Putamen (tissue), 1 donor: ENCODE measurements around the gene NRL.

ENCODE experiments used
- DNase-seq: peaks from one replicate; pipeline ENCODE4 v3.0.0-alpha.2; 2016; ENCODE audit warnings: low spot score

Gene NRL

DNA sequence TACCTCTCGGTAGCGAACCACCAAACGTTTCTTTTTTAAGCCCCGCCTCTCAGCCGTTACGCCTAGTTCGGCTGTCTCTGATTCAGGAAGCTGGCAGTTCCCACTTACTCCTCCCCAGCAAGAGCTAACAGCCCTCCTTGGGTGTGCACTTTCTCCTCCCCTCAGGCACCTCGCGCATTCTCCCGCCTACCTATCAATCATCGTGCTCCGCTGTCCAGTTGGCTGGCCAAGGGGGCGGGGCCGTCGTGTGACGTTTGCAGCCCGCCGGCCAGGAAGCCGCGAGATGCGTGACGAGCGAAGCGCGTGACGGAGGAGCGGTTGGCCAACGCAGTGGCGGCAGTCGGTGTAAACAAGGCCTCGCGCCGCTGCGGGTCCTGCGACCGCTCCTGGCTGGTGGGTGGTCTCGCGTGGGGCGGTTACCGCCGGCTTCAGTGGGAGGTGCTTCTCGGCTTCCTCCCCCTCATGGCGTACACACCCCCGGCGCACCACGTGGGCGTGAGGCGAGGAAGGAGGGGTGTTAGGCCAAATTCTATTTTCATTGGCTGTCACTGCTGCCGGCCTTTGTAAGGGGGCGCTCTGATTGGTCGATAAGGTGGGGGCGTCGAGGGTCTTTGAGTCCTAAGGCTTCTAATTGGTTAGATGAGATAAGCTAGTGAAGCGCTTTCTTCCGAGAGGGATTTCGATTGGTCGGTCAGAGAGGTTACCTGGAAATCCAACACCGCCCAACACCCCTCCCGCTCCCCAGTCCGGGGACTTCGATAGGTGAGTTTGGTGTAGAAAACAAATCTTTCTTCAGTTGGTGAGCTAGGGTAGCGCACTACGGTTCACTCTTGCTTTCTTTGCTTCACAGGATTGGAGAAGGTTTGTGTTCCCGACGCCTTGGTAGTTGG is at the start of gene NRL, which contains the start of gene DCAF11:
Gene NRL, minus strand, starts transcription at position 418 of the 890 bp plus-strand sequence. CDS start 32,101 bp downstream, outside the sequence.
Gene DCAF11, plus strand, starts transcription at position 246 of the 890 bp plus-strand sequence. CDS start 818 bp downstream, outside the sequence.
- DNase-seq: peak; percentile 100

DNA sequence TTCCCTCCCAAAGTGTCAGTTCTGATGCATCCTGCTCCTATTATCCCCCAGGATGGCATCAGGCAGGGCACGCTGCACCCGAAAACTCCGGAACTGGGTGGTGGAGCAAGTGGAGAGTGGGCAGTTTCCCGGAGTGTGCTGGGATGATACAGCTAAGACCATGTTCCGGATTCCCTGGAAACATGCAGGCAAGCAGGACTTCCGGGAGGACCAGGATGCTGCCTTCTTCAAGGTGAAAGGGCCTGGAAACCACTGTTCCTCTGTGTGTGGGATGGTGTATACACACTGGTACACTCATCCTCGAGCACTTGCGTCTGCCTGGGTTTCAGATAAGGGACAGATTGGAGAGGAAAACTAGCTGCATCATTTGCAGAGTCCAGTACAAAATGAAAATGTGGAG is 47.3 kb upstream of the NRL start:
- DNase-seq: no peak

DNA sequence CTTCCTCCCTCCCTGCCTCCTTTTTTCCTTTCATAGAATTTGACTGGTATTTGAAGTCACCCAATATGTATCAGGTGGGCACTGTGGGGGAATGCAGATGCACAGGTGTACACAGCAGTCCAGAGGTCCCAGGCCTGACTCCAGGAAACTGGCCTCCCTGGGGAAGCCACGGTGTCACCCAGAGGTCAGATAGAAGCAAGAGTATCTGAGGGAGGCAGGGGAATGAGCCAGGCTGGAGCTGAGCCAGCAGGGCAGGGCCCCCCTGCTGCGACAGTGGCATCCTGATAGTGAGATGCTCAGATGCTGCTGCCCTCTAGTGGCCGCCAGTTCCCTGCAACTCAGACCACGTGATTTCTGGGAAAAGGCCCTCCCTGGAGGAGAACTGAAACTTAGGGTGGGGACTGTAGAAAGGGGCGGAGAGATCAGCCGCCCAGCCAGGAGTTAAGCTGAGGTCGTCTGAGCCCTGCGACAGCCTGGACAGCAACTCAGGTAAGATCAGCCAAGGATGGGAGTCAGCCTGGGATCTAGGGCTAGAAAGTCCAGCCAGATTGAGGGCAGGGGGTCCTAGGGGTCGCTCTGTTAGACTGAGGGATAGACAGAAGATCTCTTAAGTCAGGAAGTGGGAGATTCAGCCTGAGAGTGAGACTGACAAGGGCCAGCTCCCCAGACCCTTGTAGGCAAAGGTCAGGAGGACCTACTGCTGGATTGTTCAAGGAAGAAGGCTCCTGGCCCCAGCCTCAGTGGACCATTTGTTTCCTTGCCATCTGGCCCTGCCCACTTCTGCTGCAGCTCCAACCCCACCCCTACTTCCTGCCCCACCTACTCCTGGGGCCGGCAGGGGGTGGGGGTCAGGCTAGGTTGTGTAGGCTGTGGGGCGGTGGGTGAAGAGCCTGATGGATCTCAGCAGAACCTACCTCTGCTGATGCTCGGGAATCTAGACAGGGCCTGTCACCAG is 46.4 kb upstream of the NRL start, which contains the start of gene IRF9:
Gene IRF9, plus strand, starts transcription at position 416 of the 955 bp plus-strand sequence. CDS start 880 bp downstream, outside the sequence.
- peak; percentile 95 for DNase-seq

DNA sequence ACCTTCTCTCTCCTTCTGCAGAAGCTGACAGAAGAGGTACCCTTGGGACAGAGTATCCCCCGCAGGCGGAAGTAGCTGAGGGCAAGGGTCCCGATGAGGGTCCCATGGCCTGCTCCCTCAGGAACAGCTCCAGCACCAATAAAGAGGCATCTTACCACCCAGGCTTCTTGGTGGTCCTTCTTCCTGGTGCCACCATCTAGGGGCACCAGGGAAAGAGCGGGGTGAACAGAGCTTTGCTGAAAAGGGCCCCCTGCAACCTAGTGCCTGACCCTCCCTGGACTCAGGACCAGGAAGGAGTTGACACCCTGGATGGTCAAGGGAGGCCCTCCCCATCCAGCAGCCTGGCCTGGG is 45.7 kb upstream of the NRL start:
- no peak for DNase-seq

DNA sequence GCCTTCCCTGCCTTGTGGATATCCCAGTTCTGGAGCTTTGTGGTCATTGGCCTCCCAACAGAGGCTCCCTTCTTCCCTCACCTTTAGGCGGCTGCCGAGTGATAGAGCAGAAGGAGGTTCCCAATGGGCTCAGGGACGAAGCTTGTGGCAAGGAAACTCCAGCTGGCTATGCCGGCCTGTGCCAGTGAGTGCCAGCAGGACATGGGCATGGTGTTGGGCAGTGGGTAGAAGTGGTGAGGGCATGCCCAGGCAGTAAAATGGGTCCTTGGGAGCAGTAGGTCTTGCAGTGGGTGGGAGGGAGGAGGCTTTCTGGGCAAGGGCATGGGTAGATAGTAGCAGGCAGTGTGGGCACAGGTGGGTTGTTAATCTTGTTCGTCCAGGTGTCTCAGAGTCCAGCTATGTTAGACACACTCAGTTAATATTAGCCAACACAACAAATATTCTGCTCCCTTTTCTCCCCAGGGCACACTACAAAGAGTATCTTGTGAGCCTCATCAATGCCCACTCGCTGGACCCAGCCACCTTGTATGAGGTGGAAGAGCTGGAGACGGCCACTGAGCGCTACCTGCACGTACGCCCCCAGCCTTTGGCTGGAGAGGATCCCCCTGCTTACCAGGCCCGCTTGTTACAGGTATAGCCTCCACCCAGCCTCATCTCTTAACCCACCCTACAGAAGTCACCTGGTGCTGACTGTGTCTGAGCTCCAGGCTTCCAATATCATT is 45.2 kb upstream of the NRL start:
- DNase-seq: no peak

DNA sequence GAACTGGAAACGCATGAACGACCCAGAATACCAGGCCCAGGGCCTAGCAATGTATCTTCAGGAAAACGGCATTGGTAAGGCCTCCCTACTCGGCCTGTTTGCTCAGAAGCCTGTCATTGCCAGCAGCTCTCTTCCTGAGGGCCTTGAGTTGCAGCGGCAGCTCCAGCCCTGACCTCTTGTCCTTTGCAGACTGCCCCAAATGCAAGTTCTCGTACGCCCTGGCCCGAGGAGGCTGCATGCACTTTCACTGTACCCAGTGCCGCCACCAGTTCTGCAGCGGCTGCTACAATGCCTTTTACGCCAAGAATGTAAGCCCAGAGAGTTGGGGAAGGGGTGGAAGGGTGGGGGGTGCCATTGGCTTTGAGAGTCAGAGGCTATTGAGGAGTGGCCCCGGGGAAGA is 42.6 kb upstream of the NRL start:
- DNase-seq: no peak

DNA sequence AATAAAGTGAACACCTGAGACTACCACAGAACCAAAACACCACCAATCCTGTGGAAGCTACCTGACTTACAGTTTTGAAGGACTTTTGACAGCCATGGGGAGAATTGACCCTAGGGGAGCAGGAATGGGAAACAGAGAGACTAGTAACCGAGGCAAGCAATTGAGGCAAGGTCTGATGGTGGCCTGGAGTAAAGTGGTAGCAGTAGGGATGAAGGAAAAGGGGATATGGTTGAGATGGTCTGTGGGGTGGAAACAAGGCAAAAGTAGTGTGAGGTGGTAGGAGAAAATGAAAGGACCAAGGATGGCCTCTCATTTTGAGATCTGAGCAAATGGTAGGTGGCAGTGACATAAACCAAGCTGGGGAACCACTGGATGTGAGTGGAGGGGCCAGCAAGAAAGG is 42.1 kb upstream of the NRL start:
- no peak for DNase-seq

DNA sequence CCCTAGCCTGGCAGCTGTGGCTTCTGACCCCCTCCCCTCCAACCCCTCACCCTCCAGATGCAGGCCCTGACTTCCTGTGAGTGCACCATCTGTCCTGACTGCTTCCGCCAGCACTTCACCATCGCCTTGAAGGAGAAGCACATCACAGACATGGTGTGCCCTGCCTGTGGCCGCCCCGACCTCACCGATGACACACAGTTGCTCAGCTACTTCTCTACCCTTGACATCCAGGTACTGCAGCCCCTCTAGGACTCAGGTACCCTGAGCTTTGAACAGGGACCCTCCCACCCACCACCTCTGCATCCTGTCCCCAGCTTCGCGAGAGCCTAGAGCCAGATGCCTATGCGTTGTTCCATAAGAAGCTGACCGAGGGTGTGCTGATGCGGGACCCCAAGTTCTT is 40.4 kb upstream of the NRL start:
- DNase-seq: no peak

DNA sequence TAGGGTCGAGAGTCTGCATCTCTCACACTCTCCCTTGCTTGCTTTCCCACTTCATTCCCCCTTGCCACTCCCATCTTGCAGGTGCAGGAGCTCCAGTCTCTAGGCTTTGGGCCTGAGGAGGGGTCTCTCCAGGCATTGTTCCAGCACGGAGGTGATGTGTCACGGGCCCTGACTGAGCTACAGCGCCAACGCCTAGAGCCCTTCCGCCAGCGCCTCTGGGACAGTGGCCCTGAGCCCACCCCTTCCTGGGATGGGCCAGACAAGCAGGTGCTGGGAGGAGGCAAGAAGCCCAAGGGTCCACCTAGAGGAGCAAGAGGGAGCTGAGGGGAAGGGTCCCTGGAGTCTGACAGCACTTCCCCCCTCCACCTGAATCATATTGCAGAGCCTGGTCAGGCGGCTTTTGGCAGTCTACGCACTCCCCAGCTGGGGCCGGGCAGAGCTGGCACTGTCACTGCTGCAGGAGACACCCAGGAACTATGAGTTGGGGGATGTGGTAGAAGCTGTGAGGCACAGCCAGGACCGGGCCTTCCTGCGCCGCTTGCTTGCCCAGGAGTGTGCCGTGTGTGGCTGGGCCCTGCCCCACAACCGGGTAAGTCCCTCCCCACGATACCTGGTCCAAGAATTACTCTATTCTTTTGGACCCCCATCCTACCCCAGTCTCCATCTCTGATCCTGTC is 36.8 kb upstream of the NRL start:
- no peak for DNase-seq

DNA sequence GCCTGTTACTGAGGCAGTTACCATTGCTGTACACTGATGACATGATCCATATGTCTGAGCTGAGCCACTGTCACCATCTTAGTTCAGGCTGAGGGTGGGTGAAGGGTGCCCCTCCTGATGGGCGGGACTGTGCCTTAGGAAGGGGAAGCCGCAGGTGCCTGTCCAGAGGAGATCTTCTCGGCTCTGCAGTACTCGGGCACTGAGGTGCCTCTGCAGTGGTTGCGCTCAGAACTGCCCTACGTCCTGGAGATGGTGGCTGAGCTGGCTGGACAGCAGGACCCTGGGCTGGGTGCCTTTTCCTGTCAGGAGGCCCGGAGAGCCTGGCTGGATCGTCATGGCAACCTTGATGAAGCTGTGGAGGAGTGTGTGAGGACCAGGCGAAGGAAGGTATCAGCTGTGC is 36.2 kb upstream of the NRL start:
- no peak for DNase-seq

DNA sequence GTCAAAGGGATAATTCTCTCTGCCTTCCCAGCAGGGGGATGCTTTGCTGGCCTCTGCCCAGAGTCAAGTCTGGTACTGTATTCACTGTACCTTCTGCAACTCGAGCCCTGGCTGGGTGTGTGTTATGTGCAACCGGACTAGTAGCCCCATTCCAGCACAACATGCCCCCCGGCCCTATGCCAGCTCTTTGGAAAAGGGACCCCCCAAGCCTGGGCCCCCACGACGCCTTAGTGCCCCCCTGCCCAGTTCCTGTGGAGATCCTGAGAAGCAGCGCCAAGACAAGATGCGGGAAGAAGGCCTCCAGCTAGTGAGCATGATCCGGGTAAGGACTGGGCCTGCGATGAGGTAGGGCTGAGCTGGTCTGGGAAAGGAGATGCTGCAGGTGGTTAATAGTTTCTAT is 35.8 kb upstream of the NRL start:
- DNase-seq: no peak

DNA sequence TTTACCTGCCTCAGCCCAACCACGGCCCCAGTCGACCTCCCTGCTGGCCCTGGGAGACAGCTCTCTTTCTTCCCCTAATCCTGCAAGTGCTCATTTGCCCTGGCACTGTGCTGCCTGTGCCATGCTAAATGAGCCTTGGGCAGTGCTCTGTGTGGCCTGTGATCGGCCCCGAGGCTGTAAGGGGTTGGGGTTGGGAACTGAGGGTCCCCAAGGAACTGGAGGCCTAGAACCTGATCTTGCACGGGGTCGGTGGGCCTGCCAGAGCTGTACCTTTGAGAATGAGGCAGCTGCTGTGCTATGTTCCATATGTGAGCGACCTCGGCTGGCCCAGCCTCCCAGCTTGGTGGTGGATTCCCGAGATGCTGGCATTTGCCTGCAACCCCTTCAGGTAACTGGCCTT is 35.3 kb upstream of the NRL start:
- DNase-seq: no peak

DNA sequence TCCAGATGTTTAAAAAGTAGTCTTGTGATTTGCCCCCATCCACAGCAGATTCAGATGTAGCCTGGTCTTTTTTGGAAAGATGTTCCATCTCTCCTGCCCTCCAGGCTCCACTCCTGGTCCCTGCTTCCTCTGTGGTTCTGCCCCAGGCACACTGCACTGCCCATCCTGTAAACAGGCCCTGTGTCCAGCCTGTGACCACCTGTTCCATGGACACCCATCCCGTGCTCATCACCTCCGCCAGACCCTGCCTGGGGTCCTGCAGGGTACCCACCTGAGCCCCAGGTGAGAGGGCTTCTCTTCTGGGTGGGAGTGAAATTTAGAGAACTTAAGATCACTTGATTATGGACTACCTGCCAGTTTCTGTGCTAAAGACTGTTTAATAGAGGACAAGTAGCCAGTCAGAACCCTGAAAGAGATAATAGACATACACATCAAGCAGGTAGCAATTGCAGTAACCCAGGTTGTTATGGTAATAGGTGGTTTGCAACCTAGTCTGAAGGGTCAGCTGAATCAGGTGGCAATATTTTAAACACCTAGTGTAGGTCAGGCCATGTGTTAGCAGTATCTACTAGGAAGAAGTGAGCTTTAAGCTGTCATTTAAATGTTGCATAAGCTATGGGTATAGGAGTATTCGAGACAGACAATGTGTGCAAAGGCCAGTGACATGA is 34.7 kb upstream of the NRL start:
- DNase-seq: no peak

DNA sequence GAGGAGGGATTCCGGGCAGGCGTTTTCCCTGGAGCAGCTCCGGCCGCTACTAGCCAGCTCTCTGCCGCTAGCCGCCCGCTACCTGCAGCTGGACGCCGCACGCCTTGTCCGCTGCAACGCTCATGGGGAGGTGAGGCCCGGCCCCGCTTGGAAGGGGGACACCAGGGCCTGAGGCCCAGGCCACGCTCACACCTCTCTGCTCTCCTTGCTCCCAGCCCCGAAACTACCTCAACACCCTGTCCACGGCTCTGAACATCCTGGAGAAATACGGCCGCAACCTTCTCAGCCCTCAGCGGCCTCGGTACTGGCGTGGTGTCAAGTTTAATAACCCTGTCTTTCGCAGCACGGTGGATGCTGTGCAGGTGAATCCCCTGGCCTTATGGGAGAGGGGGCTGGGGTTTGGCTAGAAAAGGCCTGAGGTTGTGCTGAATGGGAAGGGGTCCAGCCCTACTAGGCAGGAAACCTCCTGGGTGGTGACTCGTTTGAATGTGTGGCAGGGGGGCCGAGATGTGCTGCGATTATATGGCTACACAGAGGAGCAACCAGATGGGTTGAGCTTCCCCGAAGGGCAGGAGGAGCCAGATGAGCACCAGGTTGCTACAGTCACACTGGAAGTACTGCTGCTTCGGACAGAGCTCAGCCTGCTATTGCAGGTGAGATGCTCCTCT is 33.1 kb upstream of the NRL start:
- DNase-seq: no peak

DNA sequence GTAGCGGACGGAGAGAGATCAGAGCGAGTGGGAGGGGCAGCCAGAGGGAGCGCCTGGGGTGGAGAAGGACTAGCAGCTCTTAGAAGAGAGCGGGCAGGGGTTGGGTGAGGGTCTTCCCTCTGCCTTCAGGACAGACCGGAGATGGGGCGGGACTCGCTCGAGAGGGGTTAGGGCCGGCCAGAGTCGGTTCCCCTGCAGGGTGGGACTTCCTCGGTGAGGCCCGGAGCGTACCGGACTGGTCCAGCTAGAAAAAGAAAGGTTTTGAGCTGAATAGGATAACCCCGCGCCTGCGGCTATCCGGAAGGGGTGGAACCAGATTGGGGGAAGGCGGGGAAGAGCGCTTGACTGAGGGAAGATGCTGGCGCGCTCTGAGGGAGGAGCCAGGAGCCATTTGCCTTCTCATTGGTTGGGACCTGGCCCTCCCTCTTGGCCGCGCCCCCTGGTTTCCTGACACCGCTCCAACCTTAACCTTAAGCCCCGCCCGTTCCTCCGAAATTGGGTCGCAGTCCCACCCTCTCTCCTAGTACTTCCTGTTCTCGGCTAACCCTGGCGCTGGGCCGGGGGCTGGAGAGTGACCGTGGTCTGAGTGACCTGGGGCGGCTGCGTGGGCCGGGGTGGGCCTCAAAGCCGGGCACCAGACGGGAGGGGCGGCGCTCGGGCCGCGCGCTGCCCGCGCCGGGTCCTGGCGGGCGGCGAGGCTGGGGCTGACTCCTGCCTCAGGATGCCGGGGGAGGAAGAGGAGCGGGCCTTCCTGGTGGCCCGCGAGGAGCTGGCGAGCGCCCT is 32.4 kb upstream of the NRL start, which contains the start of gene RNF31:
Gene RNF31, plus strand, starts transcription at position 521 of the 783 bp plus-strand sequence. Its CDS starts 201 bp downstream, at position 722.
- peak; percentile 99 for DNase-seq

DNA sequence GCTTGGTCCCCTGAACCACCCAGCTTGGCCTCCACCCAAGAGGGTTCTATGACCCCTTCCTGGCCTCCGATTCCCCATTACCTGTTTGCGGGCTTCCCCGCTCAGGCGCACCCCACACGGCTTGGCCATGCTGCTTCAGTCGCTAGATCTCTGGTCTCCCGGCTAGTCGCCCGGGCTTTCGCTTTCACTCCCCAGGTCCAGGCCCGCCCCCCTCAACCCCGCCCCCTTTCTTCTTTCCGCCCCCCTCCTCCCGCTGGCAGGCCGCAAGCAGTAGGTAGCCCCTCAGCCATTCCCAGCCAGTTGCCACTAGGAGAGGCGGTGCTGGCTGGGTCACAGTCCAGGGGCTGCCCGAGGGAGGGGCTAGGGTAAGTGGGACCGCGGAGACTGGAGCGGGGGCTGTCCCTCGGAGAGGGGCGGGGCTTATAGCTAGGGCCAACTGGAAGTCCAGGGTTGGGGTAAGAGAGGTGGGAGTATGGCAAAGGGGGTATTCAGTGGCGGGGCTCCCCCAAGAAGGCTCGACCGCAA is 31.8 kb upstream of the NRL start, which contains the start of gene PSME2:
Gene PSME2, minus strand, starts transcription at position 158 of the 525 bp plus-strand sequence. Its CDS starts 29 bp downstream, at position 129.
- peak; percentile 83 for DNase-seq

DNA sequence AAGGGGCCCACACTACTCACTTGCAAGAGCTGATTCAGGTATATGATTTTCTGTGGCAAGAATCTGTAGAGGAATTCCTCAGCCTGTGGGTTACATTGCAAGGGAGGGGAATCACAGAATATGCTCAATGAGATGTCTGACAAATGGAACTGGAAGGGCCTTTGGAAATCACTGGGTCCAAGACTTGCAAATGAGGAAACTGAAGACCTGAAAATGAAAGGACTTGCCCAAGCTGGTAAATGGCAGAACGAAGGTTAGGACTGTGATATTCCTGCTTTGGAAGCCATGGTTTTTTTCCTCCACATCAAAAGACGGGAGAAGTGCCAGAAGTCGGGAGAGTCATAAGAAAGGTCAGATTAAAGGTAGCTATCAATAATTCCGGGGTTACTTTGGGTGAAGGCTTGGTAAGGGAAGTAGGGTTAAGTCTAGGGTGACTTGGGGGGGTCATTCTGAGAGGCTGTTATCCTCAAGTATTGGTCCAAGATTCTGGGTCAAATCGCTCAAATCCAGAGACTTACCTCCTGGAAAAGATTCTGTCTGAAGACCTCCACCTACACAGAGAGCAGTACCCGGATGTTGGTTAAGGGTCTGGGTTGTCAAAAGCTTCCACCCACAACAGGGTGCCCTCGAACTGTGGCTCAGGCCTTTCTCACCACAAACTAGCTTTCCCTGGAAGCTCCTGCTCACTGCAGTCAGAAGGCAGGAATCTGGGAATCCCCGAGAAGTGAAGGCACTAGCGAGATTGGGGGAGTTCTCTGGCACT is 31.1 kb upstream of the NRL start:
- no peak for DNase-seq

DNA sequence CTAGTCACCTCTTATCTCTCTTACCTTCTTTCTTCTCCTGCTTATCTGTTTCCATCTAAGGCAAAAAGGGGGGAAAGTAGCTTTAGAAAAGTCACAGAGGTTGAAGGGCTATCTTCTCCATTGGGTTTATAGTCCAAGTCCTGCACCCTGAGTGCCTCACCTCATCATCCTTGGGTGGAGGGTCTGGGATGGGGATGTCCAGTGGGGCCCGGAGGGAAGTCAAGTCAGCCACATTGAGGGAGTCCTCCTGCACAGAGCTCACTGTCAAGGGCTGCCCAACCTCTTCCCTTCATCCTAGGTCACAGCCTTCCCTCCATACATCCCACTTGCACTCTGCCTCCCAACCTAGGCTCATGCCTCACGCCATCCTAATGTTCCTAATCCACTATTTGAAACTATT is 30.5 kb upstream of the NRL start:
- DNase-seq: no peak
